Lung (tissue), 16 donors: ENCODE measurements around the gene ARF1. TPM values are rescaled to one million over a fixed set of nuclear protein-coding genes. Genes with fewer than 3 reads are reported as not detected.

Experiments used
- ATAC-seq: fragments of 200-7000 bp; cut with Tn5 transposase; one replicate; pipeline ENCODE4 v1.9.1; 2020; ENCODE audit warnings: moderate number of reproducible peaks; ENCODE audit not compliant: insufficient read depth, low FRiP score
- DNase-seq, 3 donors: peaks; one replicate each; pipeline ENCODE4 v3.0.0-alpha.2; 2013 to 2017
- H3K27ac ChIP-seq, 2 donors: one replicate each; pipeline ENCODE4 v1.5.1; 2013; ENCODE audit warnings: mild to moderate bottlenecking in 2 of 2, moderate library complexity in 2 of 2, control low read depth in 1 of 2, inconsistent platforms in 1 of 2, low read depth in 1 of 2, low read length in 1 of 2
- H3K27me3 ChIP-seq, 3 donors: one replicate each; pipeline ENCODE4 v1.5.1; 2013; ENCODE audit warnings: low read length in 2 of 3; ENCODE audit not compliant: control insufficient read depth in 3 of 3, insufficient read depth in 3 of 3
- H3K36me3 ChIP-seq, 4 donors: one replicate each; pipeline ENCODE4 v1.5.1; 2013; ENCODE audit warnings: low read length in 4 of 4, mild to moderate bottlenecking in 1 of 4, moderate library complexity in 1 of 4; ENCODE audit not compliant: control insufficient read depth in 4 of 4, insufficient read depth in 4 of 4
- H3K4me1 ChIP-seq, 5 donors: one replicate each; pipeline ENCODE4 v1.5.1; 2013; ENCODE audit warnings: low read length in 5 of 5, mild to moderate bottlenecking in 2 of 5, moderate library complexity in 1 of 5; ENCODE audit not compliant: control insufficient read depth in 5 of 5, insufficient read depth in 5 of 5
- H3K4me3 ChIP-seq: one replicate; pipeline ENCODE4 v1.5.1; 2013; ENCODE audit warnings: mild to moderate bottlenecking, control low read depth, moderate library complexity
- H3K9ac ChIP-seq, 2 donors: one replicate each; pipeline ENCODE4 v1.5.1; 2013; ENCODE audit warnings: low read length in 2 of 2, control low read depth in 1 of 2; ENCODE audit not compliant: insufficient read depth in 1 of 2
- H3K9me3 ChIP-seq, 4 donors: one replicate each; pipeline ENCODE4 v1.5.1; 2013; ENCODE audit warnings: low read length in 3 of 4, mild to moderate bottlenecking in 1 of 4, moderate library complexity in 1 of 4; ENCODE audit not compliant: control insufficient read depth in 4 of 4, insufficient read depth in 3 of 4
- CTCF ChIP-seq: IDR thresholded peaks from 2 replicates; pipeline ENCODE4 v1.5.1; 2012; ENCODE audit warnings: mild to moderate bottlenecking; ENCODE audit errors: control extremely low read depth, extremely low read depth
- WGBS, 2 donors: extraction: QIAGEN DNeasy Blood & Tissue Kit; methylation state at CpG; one replicate each; pipeline ENCODE4 v1.1.7; 2013; 5-methylcytosine and 5-hydroxymethylcytosine counted together
- long read RNA-seq, 5 donors: transcript quantifications; one replicate each; lab custom pipeline, GENCODE V29; 2026
- polyA plus RNA-seq, 2 donors: library from polyadenylated mRNA; stranded (reverse); fragments of 200-250 nt; gene quantifications; one replicate each; pipeline ENCODE4 v1.2.1, GENCODE V29; 2013
- total RNA-seq, 2 donors: library from RNA; depleted of rRNA in 1 of 2; stranded (reverse); fragments of >200 nt in 1 of 2; gene quantifications; one replicate each; pipeline ENCODE4 v1.2.1, GENCODE V29; 2014 to 2021
- donor health status: control.
- donor health status: control.
- donor health status: Bipolar disorder and iron deficiency.
- donor health status: healthy.
- donor health status: DM: yes; HTN: yes; CAD: no.

ARF1 gene
- total RNA-seq, result 100 to 1,000 TPM; 226 to 500 TPM
- 100 to 1,000 TPM; 379 to 713 TPM for polyA plus RNA-seq
- long read RNA-seq, donor 1, transcript ARF1-201 (5 exons, 1,888 nt), result major isoform, 193 of 251 reads
- long read RNA-seq, donor 1, transcript ARF1-213 (5 exons, 1,972 nt), result minor isoform, 7 of 251 reads
- long read RNA-seq, donor 1, partial matches to known transcripts, result 47 of 251 reads
- long read RNA-seq, donor 1, other reads (novel, unspliced or antisense), result 0 of 251 reads
- long read RNA-seq, donor 2, transcript ARF1-213 (5 exons, 1,972 nt), result minor isoform, 6 of 70 reads
- long read RNA-seq, donor 2, transcript ARF1-201 (5 exons, 1,888 nt), result major isoform, 62 of 70 reads
- long read RNA-seq, donor 2, partial matches to known transcripts, result 0 of 70 reads
- long read RNA-seq, donor 2, other reads (novel, unspliced or antisense), result 0 of 70 reads
- long read RNA-seq, donor 3, transcript ARF1-213 (5 exons, 1,972 nt), result minor isoform, 5 of 126 reads
- long read RNA-seq, donor 3, transcript ARF1-201 (5 exons, 1,888 nt), result major isoform, 67 of 126 reads
- long read RNA-seq, donor 3, partial matches to known transcripts, result 53 of 126 reads
- long read RNA-seq, donor 3, other reads (novel, unspliced or antisense), result 0 of 126 reads
- long read RNA-seq, donor 4, transcript ARF1-201 (5 exons, 1,888 nt), result major isoform, 60 of 78 reads
- long read RNA-seq, donor 4, partial matches to known transcripts, result 16 of 78 reads
- long read RNA-seq, donor 4, other reads (novel, unspliced or antisense), result 0 of 78 reads
- long read RNA-seq, donor 5, transcript ARF1-201 (5 exons, 1,888 nt), result major isoform, 162 of 255 reads
- long read RNA-seq, donor 5, transcript ARF1-213 (5 exons, 1,972 nt), result minor isoform, 8 of 255 reads
- long read RNA-seq, donor 5, partial matches to known transcripts, result 83 of 255 reads
- long read RNA-seq, donor 5, other reads (novel, unspliced or antisense), result 0 of 255 reads

GRCh38 chr1:228082214-228082917 is at the start of gene ARF1:
TSS of gene ARF1 (plus strand) at chr1:228082708. CDS start at chr1:228097115, 14,407 bp downstream.
- peak within 1 kb of the TSS; percentile 98 to 100 for H3K27ac ChIP-seq
- ATAC-seq, result peak; percentile 98
- H3K9me3 ChIP-seq, result no peaks in the 10 kb centered on the region
- peaks cover 22 to 34% (median 26%) of the 10 kb centered on the region in 5 donors for H3K4me1 ChIP-seq
- peak; percentile 96 to 97 (median 96) for DNase-seq
- peak within 1 kb of the TSS; percentile 93 for H3K4me3 ChIP-seq
- H3K27me3 ChIP-seq, result no peaks in the 10 kb centered on the region
- peak within 1 kb of the TSS; percentile 81 to 93 for H3K9ac ChIP-seq
- peaks cover 0 to 9% (median 0%) of the 10 kb centered on the region in 4 donors for H3K36me3 ChIP-seq
- TF ChIP-seq CTCF, result peak; percentile 4
- WGBS, 2 donors, result 0% methylated on average over 44 to 87 of the region's 87 CpGs

- no peak for TF ChIP-seq CTCF
- Histone ChIP-seq H3K36me3 (no peaks in the 10 kb centered on the region), H3K27me3 (peaks cover 2 to 7% (median 6%) of the 10 kb centered on the region in 3 donors), H3K4me1 (peaks cover 0 to 7% (median 0%) of the 10 kb centered on the region in 5 donors), H3K27ac (no peak overlapping the region), H3K9ac (no peak overlapping the region), H3K9me3 (no peaks in the 10 kb centered on the region), H3K4me3 (no peak overlapping the region)
- WGBS, 2 donors, result 84 to 88% methylated on average over 2 of the region's 2 CpGs
- DNase-seq (no peak), ATAC-seq (no peak)
Measured at GRCh38 chr1:228033376-228033775, 49.1 kb upstream of the ARF1 start.

- no peak overlapping the region for H3K4me3 ChIP-seq
- H3K9me3 ChIP-seq, result no peaks in the 10 kb centered on the region
- no peak overlapping the region for H3K27ac ChIP-seq
- H3K27me3 ChIP-seq, result peaks cover 6 to 11% (median 7%) of the 10 kb centered on the region in 3 donors
- ATAC-seq (no peak), DNase-seq (no peak)
- H3K9ac ChIP-seq, result no peak overlapping the region
- TF ChIP-seq CTCF, result no peak
- 83% methylated on average over 16 of the region's 16 CpGs for WGBS, 2 donors
- H3K4me1 ChIP-seq, result peaks cover 0 to 7% (median 0%) of the 10 kb centered on the region in 5 donors
- no peaks in the 10 kb centered on the region for H3K36me3 ChIP-seq
Measured at GRCh38 chr1:228034954-228035837, 47.3 kb upstream of the ARF1 start.
